Measurements from ENCODE around the gene GAGE12D.
"Not testable (repeated sequence)": the region's sequence is repeated elsewhere in the genome, so short reads cannot be mapped to it uniquely, and the experiment has no call there.

Gene GAGE12D, protein sequence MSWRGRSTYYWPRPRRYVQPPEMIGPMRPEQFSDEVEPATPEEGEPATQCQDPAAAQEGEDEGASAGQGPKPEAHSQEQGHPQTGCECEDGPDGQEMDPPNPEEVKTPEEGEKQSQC

DNA sequence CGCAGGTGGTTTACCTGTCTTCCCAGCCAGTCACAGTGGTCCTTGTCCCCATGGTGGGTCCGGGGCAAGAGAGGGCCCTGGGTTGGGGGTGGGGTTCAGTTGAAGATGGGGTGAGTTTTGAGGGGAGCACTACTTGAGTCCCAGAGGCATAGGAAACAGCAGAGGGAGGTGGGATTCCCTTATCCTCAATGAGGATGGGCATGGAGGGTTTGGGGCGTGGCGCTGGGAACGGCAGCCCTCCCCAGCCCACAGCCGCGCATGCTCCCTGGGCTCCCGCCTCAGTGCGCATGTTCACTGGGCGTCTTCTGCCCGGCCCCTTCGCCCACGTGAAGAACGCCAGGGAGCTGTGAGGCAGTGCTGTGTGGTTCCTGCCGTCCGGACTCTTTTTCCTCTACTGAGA is at the start of gene GAGE12D:
TSS of gene GAGE12D (plus strand) at position 301 of the 400 bp plus-strand sequence. CDS start 1,155 bp downstream, outside the sequence.
- DNase-seq: not testable (repeated sequence)

DNA sequence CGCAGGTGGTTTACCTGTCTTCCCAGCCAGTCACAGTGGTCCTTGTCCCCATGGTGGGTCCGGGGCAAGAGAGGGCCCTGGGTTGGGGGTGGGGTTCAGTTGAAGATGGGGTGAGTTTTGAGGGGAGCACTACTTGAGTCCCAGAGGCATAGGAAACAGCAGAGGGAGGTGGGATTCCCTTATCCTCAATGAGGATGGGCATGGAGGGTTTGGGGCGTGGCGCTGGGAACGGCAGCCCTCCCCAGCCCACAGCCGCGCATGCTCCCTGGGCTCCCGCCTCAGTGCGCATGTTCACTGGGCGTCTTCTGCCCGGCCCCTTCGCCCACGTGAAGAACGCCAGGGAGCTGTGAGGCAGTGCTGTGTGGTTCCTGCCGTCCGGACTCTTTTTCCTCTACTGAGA is 9.7 kb upstream of the GAGE12D start, which contains the start of gene GAGE12C:
TSS of gene GAGE12C (plus strand) at position 301 of the 400 bp plus-strand sequence. CDS start 1,155 bp downstream, outside the sequence.
- DNase-seq: not testable (repeated sequence)

DNA sequence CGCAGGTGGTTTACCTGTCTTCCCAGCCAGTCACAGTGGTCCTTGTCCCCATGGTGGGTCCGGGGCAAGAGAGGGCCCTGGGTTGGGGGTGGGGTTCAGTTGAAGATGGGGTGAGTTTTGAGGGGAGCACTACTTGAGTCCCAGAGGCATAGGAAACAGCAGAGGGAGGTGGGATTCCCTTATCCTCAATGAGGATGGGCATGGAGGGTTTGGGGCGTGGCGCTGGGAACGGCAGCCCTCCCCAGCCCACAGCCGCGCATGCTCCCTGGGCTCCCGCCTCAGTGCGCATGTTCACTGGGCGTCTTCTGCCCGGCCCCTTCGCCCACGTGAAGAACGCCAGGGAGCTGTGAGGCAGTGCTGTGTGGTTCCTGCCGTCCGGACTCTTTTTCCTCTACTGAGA is 9.5 kb downstream of the GAGE12D start, which contains the start of gene GAGE12E:
TSS of gene GAGE12E (plus strand) at position 301 of the 400 bp plus-strand sequence. CDS start 1,155 bp downstream, outside the sequence.
- not testable (repeated sequence) for DNase-seq

DNA sequence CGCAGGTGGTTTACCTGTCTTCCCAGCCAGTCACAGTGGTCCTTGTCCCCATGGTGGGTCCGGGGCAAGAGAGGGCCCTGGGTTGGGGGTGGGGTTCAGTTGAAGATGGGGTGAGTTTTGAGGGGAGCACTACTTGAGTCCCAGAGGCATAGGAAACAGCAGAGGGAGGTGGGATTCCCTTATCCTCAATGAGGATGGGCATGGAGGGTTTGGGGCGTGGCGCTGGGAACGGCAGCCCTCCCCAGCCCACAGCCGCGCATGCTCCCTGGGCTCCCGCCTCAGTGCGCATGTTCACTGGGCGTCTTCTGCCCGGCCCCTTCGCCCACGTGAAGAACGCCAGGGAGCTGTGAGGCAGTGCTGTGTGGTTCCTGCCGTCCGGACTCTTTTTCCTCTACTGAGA is 19.0 kb downstream of the GAGE12D start, which contains the start of gene GAGE12F:
TSS of gene GAGE12F (plus strand) at position 301 of the 400 bp plus-strand sequence. CDS start 1,155 bp downstream, outside the sequence.
- DNase-seq: not testable (repeated sequence)

DNA sequence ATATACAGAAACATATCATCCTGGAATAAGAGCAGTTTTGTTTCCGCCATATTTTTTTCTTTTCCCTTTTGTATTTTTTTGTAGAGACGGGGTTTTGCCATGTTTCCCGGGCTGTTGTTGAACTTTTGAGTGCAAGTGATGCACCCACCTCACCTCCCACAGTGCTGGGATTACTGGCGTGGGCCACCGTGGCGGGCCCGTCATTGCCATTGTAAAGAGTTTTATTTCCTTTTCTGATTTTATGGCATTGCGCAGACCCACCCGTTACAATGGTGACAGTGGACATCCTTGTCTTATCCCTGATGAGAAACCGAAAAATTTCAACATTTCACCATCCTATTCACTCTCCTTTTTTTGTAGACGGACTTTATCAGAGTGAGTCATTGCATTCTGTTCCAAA is 27.2 kb downstream of the GAGE12D start:
- not testable (repeated sequence) for DNase-seq

DNA sequence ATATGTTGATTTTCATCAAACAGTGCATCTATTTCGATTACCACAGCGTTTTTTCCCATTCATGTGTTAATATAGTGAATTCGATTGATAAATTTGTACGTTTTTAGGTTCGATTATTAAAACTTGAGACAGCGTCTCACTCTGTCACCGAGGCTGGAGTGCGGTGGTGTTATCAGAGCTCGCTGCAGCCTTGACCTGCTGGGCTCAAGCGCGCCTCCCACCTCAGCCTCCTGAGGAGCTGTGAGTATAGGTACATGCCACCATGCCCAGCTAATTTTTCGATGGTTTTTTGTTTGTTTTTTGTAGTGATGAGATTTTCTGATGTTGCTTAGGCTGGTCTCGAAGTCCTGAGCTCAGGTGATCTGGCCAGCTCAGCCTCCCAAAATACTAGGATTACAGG is 27.6 kb downstream of the GAGE12D start:
- not testable (repeated sequence) for DNase-seq

DNA sequence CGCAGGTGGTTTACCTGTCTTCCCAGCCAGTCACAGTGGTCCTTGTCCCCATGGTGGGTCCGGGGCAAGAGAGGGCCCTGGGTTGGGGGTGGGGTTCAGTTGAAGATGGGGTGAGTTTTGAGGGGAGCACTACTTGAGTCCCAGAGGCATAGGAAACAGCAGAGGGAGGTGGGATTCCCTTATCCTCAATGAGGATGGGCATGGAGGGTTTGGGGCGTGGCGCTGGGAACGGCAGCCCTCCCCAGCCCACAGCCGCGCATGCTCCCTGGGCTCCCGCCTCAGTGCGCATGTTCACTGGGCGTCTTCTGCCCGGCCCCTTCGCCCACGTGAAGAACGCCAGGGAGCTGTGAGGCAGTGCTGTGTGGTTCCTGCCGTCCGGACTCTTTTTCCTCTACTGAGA is 28.6 kb downstream of the GAGE12D start, which contains the start of gene GAGE12G:
TSS of gene GAGE12G (plus strand) at position 301 of the 400 bp plus-strand sequence. CDS start 1,155 bp downstream, outside the sequence.
- DNase-seq: not testable (repeated sequence)

DNA sequence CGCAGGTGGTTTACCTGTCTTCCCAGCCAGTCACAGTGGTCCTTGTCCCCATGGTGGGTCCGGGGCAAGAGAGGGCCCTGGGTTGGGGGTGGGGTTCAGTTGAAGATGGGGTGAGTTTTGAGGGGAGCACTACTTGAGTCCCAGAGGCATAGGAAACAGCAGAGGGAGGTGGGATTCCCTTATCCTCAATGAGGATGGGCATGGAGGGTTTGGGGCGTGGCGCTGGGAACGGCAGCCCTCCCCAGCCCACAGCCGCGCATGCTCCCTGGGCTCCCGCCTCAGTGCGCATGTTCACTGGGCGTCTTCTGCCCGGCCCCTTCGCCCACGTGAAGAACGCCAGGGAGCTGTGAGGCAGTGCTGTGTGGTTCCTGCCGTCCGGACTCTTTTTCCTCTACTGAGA is 38.1 kb downstream of the GAGE12D start, which contains the start of gene GAGE12H:
TSS of gene GAGE12H (plus strand) at position 301 of the 400 bp plus-strand sequence. CDS start 1,155 bp downstream, outside the sequence.
- not testable (repeated sequence) for DNase-seq

DNA sequence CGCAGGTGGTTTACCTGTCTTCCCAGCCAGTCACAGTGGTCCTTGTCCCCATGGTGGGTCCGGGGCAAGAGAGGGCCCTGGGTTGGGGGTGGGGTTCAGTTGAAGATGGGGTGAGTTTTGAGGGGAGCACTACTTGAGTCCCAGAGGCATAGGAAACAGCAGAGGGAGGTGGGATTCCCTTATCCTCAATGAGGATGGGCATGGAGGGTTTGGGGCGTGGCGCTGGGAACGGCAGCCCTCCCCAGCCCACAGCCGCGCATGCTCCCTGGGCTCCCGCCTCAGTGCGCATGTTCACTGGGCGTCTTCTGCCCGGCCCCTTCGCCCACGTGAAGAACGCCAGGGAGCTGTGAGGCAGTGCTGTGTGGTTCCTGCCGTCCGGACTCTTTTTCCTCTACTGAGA is 47.7 kb downstream of the GAGE12D start, which contains the start of gene GAGE2A:
TSS of gene GAGE2A (plus strand) at position 301 of the 400 bp plus-strand sequence. CDS start 1,155 bp downstream, outside the sequence.
- not testable (repeated sequence) for DNase-seq

DNA sequence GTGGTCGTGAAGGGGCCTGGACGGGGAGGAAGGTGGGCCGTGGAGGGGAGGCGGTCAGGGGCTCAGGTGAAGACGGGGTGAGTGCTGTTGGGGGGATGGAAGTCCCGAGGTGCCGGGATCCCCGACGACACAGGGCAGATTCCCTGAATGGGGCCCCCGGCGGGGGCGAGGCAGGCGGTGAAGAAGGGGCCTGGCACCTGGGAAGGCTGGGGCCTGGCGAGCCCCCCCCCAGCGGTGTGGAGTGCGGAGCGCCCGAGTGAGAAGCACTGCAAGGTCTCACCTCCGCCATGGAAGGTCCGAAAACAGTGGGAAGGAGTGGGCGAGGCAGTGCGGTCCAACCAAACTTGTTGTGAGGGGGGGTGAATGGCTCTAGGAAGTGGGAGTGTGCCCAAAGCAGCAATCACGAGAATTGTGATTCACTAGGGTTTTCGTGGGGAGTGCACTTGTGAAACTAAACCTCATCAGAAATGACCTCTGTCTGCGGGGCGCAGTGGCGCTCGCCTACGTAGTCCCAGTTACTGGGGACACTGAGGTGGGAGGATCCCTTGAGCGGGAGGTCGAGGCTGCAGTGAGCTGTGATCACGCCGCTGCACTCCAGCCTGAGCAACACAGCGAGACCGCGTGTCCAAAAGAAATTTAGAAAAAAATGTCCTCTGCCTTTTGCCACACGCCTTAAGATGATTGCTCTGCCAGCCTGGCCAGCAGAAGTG is 48.4 kb downstream of the GAGE12D start:
- peak; percentile 22 for DNase-seq

DNA sequence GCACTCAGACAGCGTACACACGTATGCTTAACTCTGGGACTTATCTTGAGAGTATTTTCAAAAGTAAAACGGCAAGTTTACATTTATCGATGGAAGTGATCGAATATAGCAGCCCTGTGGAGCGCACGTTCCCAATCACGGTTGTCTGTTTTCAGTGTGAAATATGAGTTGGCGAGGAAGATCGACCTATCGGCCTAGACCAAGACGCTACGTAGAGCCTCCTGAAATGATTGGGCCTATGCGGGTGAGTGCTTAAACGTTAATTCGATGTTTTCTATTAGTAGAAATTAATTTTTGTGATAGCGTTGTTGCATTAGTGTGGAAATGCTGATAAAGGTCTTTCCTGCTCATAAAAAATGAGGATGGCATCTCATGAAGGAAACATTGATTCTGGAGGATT is 49.0 kb downstream of the GAGE12D start:
- not testable (repeated sequence) for DNase-seq
